DOHH2 (cell line): ENCODE measurements around the gene CFAP68.

ENCODE experiments used
- H3F3A ChIP-seq: fragments of 200-600 bp; sonication (generic), shearing (Covaris generic); 2 replicates; pipeline ENCODE4 v1.6.0; 2016; ENCODE audit warnings: antibody characterized with exemption, mild to moderate bottlenecking; ENCODE audit not compliant: control insufficient read depth, insufficient read depth
- H3K27ac ChIP-seq: fragments of 200-600 bp; sonication (generic); 2 replicates; pipeline ENCODE4 v1.5.1; 2014; ENCODE audit warnings: low read depth, mild to moderate bottlenecking, low read length, moderate library complexity
- H3K27me3 ChIP-seq: fragments of 200-600 bp; sonication (generic); 2 replicates; pipeline ENCODE4 v1.6.1; 2014; ENCODE audit warnings: mild to moderate bottlenecking, low read length, mixed read lengths; ENCODE audit not compliant: control insufficient read depth
- H3K36me3 ChIP-seq: fragments of 200-600 bp; sonication (generic); 2 replicates; pipeline ENCODE4 v1.6.1; 2014; ENCODE audit warnings: mild to moderate bottlenecking, low read length, moderate library complexity, mixed read lengths; ENCODE audit not compliant: control insufficient read depth
- H3K4me1 ChIP-seq: fragments of 200-600 bp; sonication (generic); 2 replicates; pipeline ENCODE4 v1.6.1; 2014; ENCODE audit warnings: mild to moderate bottlenecking, low read length, mixed read lengths; ENCODE audit not compliant: control insufficient read depth
- H3K4me2 ChIP-seq: fragments of 200-600 bp; sonication (generic); 2 replicates; pipeline ENCODE4 v1.6.0; 2014; ENCODE audit warnings: mild to moderate bottlenecking, low read length, moderate library complexity
- H3K4me3 ChIP-seq: fragments of 200-600 bp; sonication (generic); 2 replicates; pipeline ENCODE4 v1.5.1; 2014; ENCODE audit warnings: mild to moderate bottlenecking, low read length, mixed read lengths
- H3K79me2 ChIP-seq: fragments of 200-600 bp; sonication (generic); 2 replicates; pipeline ENCODE4 v1.6.1; 2014; ENCODE audit warnings: mild to moderate bottlenecking, low read length, mixed read lengths; ENCODE audit not compliant: control insufficient read depth
- H3K9me2 ChIP-seq: fragments of 200-600 bp; sonication (generic); replicated peaks from 2 replicates; pipeline ENCODE4 v1.6.1; 2014; ENCODE audit warnings: mild to moderate bottlenecking, low read length, mixed read lengths; ENCODE audit not compliant: control insufficient read depth
- H3K9me3 ChIP-seq: fragments of 200-600 bp; sonication (generic); 2 replicates; pipeline ENCODE4 v1.6.1; 2014; ENCODE audit warnings: antibody characterized with exemption, low read length, mixed read lengths; ENCODE audit not compliant: control insufficient read depth, insufficient read depth
- H4K20me1 ChIP-seq: fragments of 200-600 bp; sonication (generic); 2 replicates; pipeline ENCODE4 v1.6.0; 2014; ENCODE audit warnings: low read depth, mild to moderate bottlenecking, antibody characterized with exemption, low read length, moderate library complexity; ENCODE audit not compliant: control insufficient read depth, insufficient read depth
- EZH2phosphoT487 ChIP-seq: fragments of 200-600 bp; sonication (generic); IDR thresholded peaks from 2 replicates; pipeline ENCODE4 v1.6.1; 2017; ENCODE audit warnings: borderline replicate concordance, mild to moderate bottlenecking, antibody characterized with exemption, low read length, moderate library complexity, mixed read lengths
- TF ChIP-seq, protein P1 (sequence below): fragments of 200-600 bp; sonication (generic); IDR thresholded peaks from one replicate; pipeline ENCODE4 v1.5.1; 2014; ENCODE audit warnings: antibody characterized with exemption, mild to moderate bottlenecking, low read depth, low read length; ENCODE audit not compliant: poor library complexity, severe bottlenecking

CFAP68 gene

DNA sequence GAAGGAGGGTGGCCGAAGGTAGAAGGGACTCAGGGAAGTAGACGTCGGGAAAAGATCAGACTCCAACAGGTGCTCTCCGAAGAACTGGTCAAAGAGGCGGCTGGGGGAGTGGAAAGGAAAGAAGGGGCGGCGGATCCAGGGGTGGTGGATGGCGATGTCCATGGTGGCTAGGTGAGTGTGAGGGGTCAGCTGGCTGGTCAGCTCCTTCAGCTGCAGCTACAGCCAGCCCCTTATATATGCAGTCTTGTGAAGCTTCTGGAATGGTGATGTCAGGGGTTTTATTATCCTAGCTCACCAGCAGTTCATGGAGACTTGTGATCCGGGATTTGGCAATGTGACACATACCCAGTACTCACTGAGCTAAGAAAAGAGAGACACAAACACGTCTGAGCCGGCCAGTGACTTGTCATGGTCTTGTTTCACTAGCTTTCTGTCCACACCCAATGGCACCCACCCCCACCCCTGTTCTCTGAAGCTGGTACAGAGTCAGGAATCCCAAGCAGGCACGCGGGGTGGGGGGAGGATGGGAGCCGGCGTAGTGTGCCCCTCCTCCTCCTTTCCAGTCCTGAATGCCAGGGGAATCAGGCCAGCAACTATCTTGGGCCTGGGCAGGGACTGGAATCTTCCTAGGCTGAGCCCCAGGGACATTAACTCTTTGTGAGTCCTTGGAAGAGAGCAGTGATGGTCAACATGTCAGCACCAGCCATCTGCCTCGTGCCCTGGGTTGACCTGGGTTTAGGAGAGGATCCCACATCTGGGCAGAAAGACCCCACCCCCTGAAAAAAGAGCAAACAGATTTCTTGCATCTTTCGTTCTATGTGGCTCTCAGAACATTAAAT, 32.4 kb downstream of the CFAP68 start, which contains the start of gene CRYAB:
Gene CRYAB, minus strand, starts transcription at position 208 of the 839 bp plus-strand sequence. Its CDS starts 46 bp downstream, at position 162.
- no peaks in the 10 kb centered on the region for H4K20me1 ChIP-seq
- H3K4me2 ChIP-seq, result no peak within 1 kb of the TSS

DNA sequence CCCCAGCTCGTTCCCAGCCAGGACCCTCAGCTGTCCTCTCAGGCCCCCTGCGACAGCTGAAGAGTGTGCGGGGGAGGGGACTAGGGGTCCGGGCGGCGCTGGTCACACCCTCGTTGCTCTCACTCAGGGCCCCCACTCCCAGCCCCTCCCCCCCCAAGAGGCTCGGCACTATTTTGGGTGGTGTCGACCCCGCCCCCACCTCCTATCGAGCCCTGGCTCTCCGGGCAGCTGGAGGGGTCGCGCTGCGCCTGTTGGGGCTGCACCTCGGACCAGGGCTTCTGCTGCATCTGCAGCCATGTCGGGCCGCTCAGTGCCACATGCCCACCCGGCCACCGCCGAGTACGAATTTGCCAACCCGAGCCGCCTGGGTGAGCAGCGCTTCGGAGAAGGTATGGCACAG, 33.2 kb downstream of the CFAP68 start, which contains the start of gene HSPB2:
Gene HSPB2, plus strand, starts transcription at position 200 of the 400 bp plus-strand sequence. Its CDS starts 96 bp downstream, at position 296.
- Histone ChIP-seq H3K36me3 (no peaks in the 10 kb centered on the region), H3K9me2 (no peaks in the 10 kb centered on the region), H3K4me1 (no peaks in the 10 kb centered on the region), H4K20me1 (no peaks in the 10 kb centered on the region), H3F3A (no peaks in the 10 kb centered on the region), H3K79me2 (no peaks in the 10 kb centered on the region), H3K4me3 (no peak within 1 kb of the TSS), H3K27ac (no peak within 1 kb of the TSS), H3K9me3 (no peaks in the 10 kb centered on the region), H3K27me3 (peaks cover 56% of the 10 kb centered on the region), H3K4me2 (no peak within 1 kb of the TSS)
- no peak for TF ChIP-seq EZH2phosphoT487
- TF ChIP-seq, protein P1, sequence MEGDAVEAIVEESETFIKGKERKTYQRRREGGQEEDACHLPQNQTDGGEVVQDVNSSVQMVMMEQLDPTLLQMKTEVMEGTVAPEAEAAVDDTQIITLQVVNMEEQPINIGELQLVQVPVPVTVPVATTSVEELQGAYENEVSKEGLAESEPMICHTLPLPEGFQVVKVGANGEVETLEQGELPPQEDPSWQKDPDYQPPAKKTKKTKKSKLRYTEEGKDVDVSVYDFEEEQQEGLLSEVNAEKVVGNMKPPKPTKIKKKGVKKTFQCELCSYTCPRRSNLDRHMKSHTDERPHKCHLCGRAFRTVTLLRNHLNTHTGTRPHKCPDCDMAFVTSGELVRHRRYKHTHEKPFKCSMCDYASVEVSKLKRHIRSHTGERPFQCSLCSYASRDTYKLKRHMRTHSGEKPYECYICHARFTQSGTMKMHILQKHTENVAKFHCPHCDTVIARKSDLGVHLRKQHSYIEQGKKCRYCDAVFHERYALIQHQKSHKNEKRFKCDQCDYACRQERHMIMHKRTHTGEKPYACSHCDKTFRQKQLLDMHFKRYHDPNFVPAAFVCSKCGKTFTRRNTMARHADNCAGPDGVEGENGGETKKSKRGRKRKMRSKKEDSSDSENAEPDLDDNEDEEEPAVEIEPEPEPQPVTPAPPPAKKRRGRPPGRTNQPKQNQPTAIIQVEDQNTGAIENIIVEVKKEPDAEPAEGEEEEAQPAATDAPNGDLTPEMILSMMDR, result no peak

More for the DNA sequence above, 32.4 kb downstream of the CFAP68 start, which contains the start of gene CRYAB:
- no peak for TF ChIP-seq EZH2phosphoT487
- TF ChIP-seq, protein P1, result no peak
- Histone ChIP-seq H3K27ac (no peak within 1 kb of the TSS), H3F3A (no peaks in the 10 kb centered on the region), H3K27me3 (peaks cover 56% of the 10 kb centered on the region), H3K79me2 (no peaks in the 10 kb centered on the region), H3K36me3 (no peaks in the 10 kb centered on the region), H3K9me2 (no peaks in the 10 kb centered on the region), H3K9me3 (no peaks in the 10 kb centered on the region), H3K4me3 (no peak within 1 kb of the TSS), H3K4me1 (no peaks in the 10 kb centered on the region)

DNA sequence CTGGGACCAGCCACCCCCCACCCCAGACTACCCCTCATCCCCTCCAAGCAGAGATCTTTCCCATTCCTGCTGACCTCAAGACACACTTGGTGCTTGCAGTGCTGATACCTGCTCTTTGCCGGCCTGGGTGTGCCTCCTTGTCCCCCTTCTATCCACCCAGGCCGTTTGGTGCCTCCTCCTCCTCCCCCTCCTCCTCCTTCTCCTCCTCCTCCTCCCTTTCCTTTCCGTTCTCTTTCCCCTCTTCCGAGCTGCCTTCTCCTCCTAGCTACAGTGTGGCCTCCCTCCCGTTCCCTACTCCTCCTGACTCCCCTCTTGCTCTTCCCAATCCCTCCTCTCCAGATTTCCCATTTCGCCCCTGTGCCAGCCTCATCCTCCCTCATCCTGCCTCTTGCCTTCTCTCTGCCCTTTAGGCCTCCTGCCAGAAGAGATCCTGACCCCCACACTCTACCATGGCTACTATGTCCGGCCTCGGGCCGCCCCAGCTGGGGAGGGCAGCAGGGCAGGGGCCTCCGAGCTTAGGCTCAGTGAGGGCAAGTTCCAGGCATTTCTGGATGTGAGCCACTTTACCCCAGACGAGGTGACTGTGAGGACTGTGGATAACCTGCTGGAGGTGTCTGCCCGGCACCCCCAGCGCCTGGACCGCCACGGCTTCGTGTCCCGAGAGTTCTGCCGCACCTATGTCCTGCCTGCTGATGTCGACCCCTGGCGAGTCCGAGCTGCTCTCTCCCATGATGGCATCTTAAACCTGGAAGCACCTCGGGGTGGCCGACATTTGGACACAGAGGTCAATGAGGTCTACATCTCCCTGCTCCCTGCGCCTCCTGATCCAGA, 33.9 kb downstream of the CFAP68 start:
- no peaks in the 10 kb centered on the region for H3K79me2 ChIP-seq
- no peak overlapping the region for H3K4me2 ChIP-seq
- no peak overlapping the region for H3K4me3 ChIP-seq

More for the DNA sequence above, 33.9 kb downstream of the CFAP68 start:
- H3K4me1 ChIP-seq, result no peaks in the 10 kb centered on the region
- no peaks in the 10 kb centered on the region for H3K9me2 ChIP-seq
- no peak for TF ChIP-seq EZH2phosphoT487
- TF ChIP-seq, protein P1, result no peak
- H3K27ac ChIP-seq, result no peak overlapping the region
- no peaks in the 10 kb centered on the region for H3K9me3 ChIP-seq
- H4K20me1 ChIP-seq, result no peaks in the 10 kb centered on the region
- H3K36me3 ChIP-seq, result no peaks in the 10 kb centered on the region
- H3F3A ChIP-seq, result no peaks in the 10 kb centered on the region
- peaks cover 56% of the 10 kb centered on the region for H3K27me3 ChIP-seq
